ENCODE data around the gene NFKBIE.
A peak's percentile ranks its signal among the peaks of the same experiment; 100 is the strongest.

The NFKBIE gene

GRCh38 chr6:44276667-44277640 is 11.6 kb upstream of the NFKBIE start:
- in situ Hi-C loops (cut with HindIII; ENCODE audit: low pct_ligation_motif_present, low pct_unique_long_range_greater_than_20kb, low sequenced_read_pairs), result no loop called here
- no peak for DNase-seq

- no peak for DNase-seq
These were observed 10.6 kb upstream of the NFKBIE start for GRCh38 chr6:44275749-44276648.

GRCh38 chr6:44275271-44275748 is 10.0 kb upstream of the NFKBIE start:
- in situ Hi-C loops (cut with HindIII; ENCODE audit: low pct_ligation_motif_present, low pct_unique_long_range_greater_than_20kb, low sequenced_read_pairs), result no loop called here

More at GRCh38 chr6:44275749-44276648, 10.6 kb upstream of the NFKBIE start:
- in situ Hi-C loops (cut with HindIII; ENCODE audit: low pct_ligation_motif_present, low pct_unique_long_range_greater_than_20kb, low sequenced_read_pairs), result no loop called here

GRCh38 chr6:44273617-44274016 is 8.3 kb upstream of the NFKBIE start:
- in situ Hi-C loops (cut with HindIII; ENCODE audit: low pct_ligation_motif_present, low pct_unique_long_range_greater_than_20kb, low sequenced_read_pairs), result no loop called here
- DNase-seq, result no peak

More at GRCh38 chr6:44275271-44275748, 10.0 kb upstream of the NFKBIE start:
- DNase-seq, result no peak

GRCh38 chr6:44272999-44273566 is 7.7 kb upstream of the NFKBIE start:
- in situ Hi-C loops (cut with HindIII; ENCODE audit: low pct_ligation_motif_present, low pct_unique_long_range_greater_than_20kb, low sequenced_read_pairs), result no loop called here
- DNase-seq, result no peak

- DNase-seq, result no peak
- in situ Hi-C loops (cut with HindIII; ENCODE audit: low pct_ligation_motif_present, low pct_unique_long_range_greater_than_20kb, low sequenced_read_pairs), result no loop called here
These were observed 7.2 kb upstream of the NFKBIE start for GRCh38 chr6:44272529-44272928.

- in situ Hi-C loops (cut with HindIII; ENCODE audit: low pct_ligation_motif_present, low pct_unique_long_range_greater_than_20kb, low sequenced_read_pairs), result no loop called here
- no peak for DNase-seq
These were observed 6.6 kb upstream of the NFKBIE start for GRCh38 chr6:44271914-44272313.

GRCh38 chr6:44271406-44271723 is 6.0 kb upstream of the NFKBIE start:
- no peak for DNase-seq
- in situ Hi-C loops (cut with HindIII; ENCODE audit: low pct_ligation_motif_present, low pct_unique_long_range_greater_than_20kb, low sequenced_read_pairs), result no loop called here

GRCh38 chr6:44270526-44271405 is 5.4 kb upstream of the NFKBIE start:
- in situ Hi-C loops (cut with HindIII; ENCODE audit: low pct_ligation_motif_present, low pct_unique_long_range_greater_than_20kb, low sequenced_read_pairs), result no loop called here
- DNase-seq, result no peak

GRCh38 chr6:44269921-44270525 is 4.7 kb upstream of the NFKBIE start, which contains the start of gene TMEM151B:
Gene TMEM151B, plus strand, starts transcription at chr6:44270450. Its CDS starts 293 bp downstream, at chr6:44270743.
- DNase-seq, result no peak
- in situ Hi-C loops (cut with HindIII; ENCODE audit: low pct_ligation_motif_present, low pct_unique_long_range_greater_than_20kb, low sequenced_read_pairs), result no loop called here

- no peak for DNase-seq
- in situ Hi-C loops (cut with HindIII; ENCODE audit: low pct_ligation_motif_present, low pct_unique_long_range_greater_than_20kb, low sequenced_read_pairs), result no loop called here
These were observed 4.0 kb upstream of the NFKBIE start for GRCh38 chr6:44269178-44269920.

- peak; percentile 50 for DNase-seq
- in situ Hi-C loops (cut with HindIII; ENCODE audit: low pct_ligation_motif_present, low pct_unique_long_range_greater_than_20kb, low sequenced_read_pairs), result no loop called here
These were observed 2.8 kb upstream of the NFKBIE start for GRCh38 chr6:44268095-44268628.

GRCh38 chr6:44267252-44267651 is 1.9 kb upstream of the NFKBIE start:
- in situ Hi-C loops (cut with HindIII; ENCODE audit: low pct_ligation_motif_present, low pct_unique_long_range_greater_than_20kb, low sequenced_read_pairs), result no loop called here
- DNase-seq, result no peak

- in situ Hi-C loops (cut with HindIII; ENCODE audit: low pct_ligation_motif_present, low pct_unique_long_range_greater_than_20kb, low sequenced_read_pairs), result no loop called here
- DNase-seq, result no peak
These were observed 996 bp upstream of the NFKBIE start for GRCh38 chr6:44266347-44266746.

- in situ Hi-C loops (cut with HindIII; ENCODE audit: low pct_ligation_motif_present, low pct_unique_long_range_greater_than_20kb, low sequenced_read_pairs), result no loop called here
- no peak for DNase-seq
These were observed 427 bp upstream of the NFKBIE start for GRCh38 chr6:44265722-44266233.

GRCh38 chr6:44264154-44265006 is 971 bp downstream of the NFKBIE start:
- DNase-seq, result no peak
- in situ Hi-C loops (cut with HindIII; ENCODE audit: low pct_ligation_motif_present, low pct_unique_long_range_greater_than_20kb, low sequenced_read_pairs), result no loop called here
